GM12801 (cell line): ENCODE results near the gene CELA3A.

Source experiments
- TF ChIP-seq, protein P1 (sequence below): IDR thresholded peaks from one replicate; pipeline ENCODE4 v1.5.1; 2011; ENCODE audit warnings: control low read depth; ENCODE audit not compliant: insufficient read length; ENCODE audit errors: extremely low read depth

CELA3A gene

GRCh38 chr1:22001409-22001808 lies at the start of gene CELA3A:
Gene CELA3A (plus strand): TSS chr1:22001657. CDS start chr1:22001675, 18 bp downstream.
- TF ChIP-seq, protein P1, sequence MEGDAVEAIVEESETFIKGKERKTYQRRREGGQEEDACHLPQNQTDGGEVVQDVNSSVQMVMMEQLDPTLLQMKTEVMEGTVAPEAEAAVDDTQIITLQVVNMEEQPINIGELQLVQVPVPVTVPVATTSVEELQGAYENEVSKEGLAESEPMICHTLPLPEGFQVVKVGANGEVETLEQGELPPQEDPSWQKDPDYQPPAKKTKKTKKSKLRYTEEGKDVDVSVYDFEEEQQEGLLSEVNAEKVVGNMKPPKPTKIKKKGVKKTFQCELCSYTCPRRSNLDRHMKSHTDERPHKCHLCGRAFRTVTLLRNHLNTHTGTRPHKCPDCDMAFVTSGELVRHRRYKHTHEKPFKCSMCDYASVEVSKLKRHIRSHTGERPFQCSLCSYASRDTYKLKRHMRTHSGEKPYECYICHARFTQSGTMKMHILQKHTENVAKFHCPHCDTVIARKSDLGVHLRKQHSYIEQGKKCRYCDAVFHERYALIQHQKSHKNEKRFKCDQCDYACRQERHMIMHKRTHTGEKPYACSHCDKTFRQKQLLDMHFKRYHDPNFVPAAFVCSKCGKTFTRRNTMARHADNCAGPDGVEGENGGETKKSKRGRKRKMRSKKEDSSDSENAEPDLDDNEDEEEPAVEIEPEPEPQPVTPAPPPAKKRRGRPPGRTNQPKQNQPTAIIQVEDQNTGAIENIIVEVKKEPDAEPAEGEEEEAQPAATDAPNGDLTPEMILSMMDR = no peak

GRCh38 chr1:21952786-21953520 lies 48.5 kb upstream of the CELA3A start:
- TF ChIP-seq, protein P1 = no peak

DNA sequence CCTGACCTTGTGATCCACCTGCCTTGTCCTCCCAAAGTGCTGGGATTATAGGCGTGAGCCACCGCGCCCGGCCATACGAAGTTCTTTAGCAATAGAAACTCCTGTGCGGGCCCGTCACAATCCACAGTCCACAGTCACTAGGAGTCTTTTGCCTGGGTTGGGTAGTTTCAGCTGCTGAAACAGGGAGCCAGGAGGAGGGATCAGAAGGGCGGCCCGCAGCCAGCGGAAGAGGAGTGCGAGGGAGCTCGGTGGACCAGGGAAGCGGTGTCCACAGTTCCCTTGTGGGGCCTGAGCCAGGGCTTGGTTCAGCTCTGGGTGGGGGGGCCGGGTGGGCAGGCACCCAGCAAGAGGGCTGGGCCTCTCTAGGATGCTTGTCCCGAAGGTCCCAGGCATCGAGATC lies 46.4 kb upstream of the CELA3A start:
- TF ChIP-seq, protein P1 = no peak

DNA sequence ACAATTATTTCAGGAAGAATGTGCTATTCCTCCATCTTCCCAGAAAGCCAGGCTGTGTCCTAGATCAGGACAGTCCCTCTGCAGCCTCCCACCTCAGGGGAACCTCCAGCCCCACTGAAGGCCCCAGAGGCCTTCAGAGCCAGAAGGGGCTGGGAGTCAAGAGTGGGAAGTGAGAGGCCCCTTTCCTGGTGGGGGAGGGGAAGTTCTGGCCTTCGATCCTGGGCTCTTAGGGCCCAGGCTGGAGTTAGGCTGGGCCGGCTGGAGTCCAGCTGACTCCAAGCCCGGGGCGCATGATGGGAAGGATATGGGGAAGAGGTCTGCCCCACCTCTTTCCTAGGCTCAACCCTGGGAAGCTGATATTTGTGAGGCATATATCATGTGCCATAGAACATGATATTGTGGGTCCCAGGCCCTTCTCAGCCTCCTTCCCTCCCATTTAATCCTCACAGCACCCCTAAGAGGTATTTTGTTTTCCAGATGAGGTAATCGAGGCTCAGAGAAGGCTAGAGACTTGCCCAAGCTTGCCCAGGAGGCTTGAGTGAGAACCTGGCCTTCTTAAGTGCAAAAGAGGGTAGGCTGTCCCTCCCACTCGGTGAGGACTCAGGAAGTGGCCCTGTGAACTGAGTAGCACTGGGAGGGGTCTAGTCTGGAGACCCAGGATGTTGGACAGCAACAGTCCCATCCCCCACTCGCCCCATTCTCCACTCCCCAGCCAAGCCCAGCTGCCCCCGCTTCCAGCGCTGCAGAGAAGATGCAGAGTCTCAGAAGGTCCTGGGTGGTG lies 45.8 kb upstream of the CELA3A start:
- TF ChIP-seq, protein P1 = no peak

GRCh38 chr1:21956720-21957552 lies 44.5 kb upstream of the CELA3A start:
- TF ChIP-seq, protein P1 = no peak

DNA sequence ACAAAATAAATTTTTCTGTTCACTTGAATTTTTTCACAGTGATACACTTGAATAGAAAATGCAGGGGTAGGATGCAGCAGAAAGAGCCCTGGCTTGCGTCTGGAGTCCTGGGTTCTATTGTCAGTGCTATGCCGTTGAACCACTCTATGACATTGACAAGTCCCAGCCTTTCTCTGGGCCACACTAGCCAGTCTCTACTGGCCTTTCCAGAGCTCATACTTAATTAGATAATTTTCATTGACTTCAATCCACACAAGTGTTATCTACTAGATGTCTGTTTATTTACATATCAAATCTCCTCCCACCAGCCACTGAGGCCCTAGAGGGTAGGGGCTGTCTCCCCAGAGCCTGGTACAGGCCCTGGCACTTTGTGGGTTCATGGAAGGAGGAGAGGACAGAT lies 40.1 kb upstream of the CELA3A start:
- TF ChIP-seq, protein P1 = no peak

GRCh38 chr1:21961799-21962198 lies 39.7 kb upstream of the CELA3A start:
- TF ChIP-seq, protein P1 = no peak
